ENCODE measurements around the gene XKRX.

XKRX gene

GRCh38 chrX:100926453-100926852 lies 2.3 kb downstream of the XKRX start:
- TF ChIP-seq EP300 (IDR thresholded peaks at IDR 0.05; ENCODE audit: borderline replicate concordance) (no peak), ZBTB7A (IDR thresholded peaks at IDR 0.05; ENCODE audit: low read depth) (no peak), RAD21 (IDR thresholded peaks at IDR 0.05; ENCODE audit: low read depth) (no peak), MAX (IDR thresholded peaks at IDR 0.05) (no peak), FOXM1 (IDR thresholded peaks at IDR 0.05; ENCODE audit: borderline replicate concordance, low read depth) (no peak), CEBPB (IDR thresholded peaks at IDR 0.05) (no peak), CREB1 (IDR thresholded peaks at IDR 0.05; ENCODE audit: low read depth) (no peak), TEAD4 (IDR thresholded peaks at IDR 0.05) (no peak), USF1 (IDR thresholded peaks at IDR 0.05) (no peak), REST (IDR thresholded peaks at IDR 0.05; ENCODE audit: low read depth) (no peak), NFIC (IDR thresholded peaks at IDR 0.05) (no peak), TCF12 (IDR thresholded peaks at IDR 0.05; ENCODE audit: low read depth) (no peak), EGR1 (IDR thresholded peaks at IDR 0.05) (no peak), YY1 (IDR thresholded peaks at IDR 0.05; ENCODE audit: low read depth) (no peak), TAF1 (IDR thresholded peaks at IDR 0.05; ENCODE audit: low read depth) (no peak)

GRCh38 chrX:100924375-100924774 lies 4.3 kb downstream of the XKRX start:
- TF ChIP-seq CREB1 (IDR thresholded peaks at IDR 0.05; ENCODE audit: low read depth) = no peak
- no peak for TF ChIP-seq EP300 (IDR thresholded peaks at IDR 0.05; ENCODE audit: borderline replicate concordance)
- TF ChIP-seq REST (IDR thresholded peaks at IDR 0.05; ENCODE audit: low read depth) = no peak
- no peak for TF ChIP-seq TAF1 (IDR thresholded peaks at IDR 0.05; ENCODE audit: low read depth)
- TF ChIP-seq YY1 (IDR thresholded peaks at IDR 0.05; ENCODE audit: low read depth) = no peak
- no peak for TF ChIP-seq USF1 (IDR thresholded peaks at IDR 0.05)
- no peak for TF ChIP-seq TCF12 (IDR thresholded peaks at IDR 0.05; ENCODE audit: low read depth)
- TF ChIP-seq RAD21 (IDR thresholded peaks at IDR 0.05; ENCODE audit: low read depth) = no peak
- no peak for TF ChIP-seq TEAD4 (IDR thresholded peaks at IDR 0.05)
- no peak for TF ChIP-seq MAX (IDR thresholded peaks at IDR 0.05)
- TF ChIP-seq CEBPB (IDR thresholded peaks at IDR 0.05) = no peak
- no peak for TF ChIP-seq ZBTB7A (IDR thresholded peaks at IDR 0.05; ENCODE audit: low read depth)

- TF ChIP-seq CEBPB (IDR thresholded peaks at IDR 0.05) = no peak
- TF ChIP-seq CREB1 (IDR thresholded peaks at IDR 0.05; ENCODE audit: low read depth) = no peak
- TF ChIP-seq TCF12 (IDR thresholded peaks at IDR 0.05; ENCODE audit: low read depth) = no peak
- no peak for TF ChIP-seq TAF1 (IDR thresholded peaks at IDR 0.05; ENCODE audit: low read depth)
- no peak for TF ChIP-seq USF1 (IDR thresholded peaks at IDR 0.05)
- TF ChIP-seq EP300 (IDR thresholded peaks at IDR 0.05; ENCODE audit: borderline replicate concordance) = no peak
- TF ChIP-seq ZBTB7A (IDR thresholded peaks at IDR 0.05; ENCODE audit: low read depth) = no peak
- no peak for TF ChIP-seq NFIC (IDR thresholded peaks at IDR 0.05)
- no peak for TF ChIP-seq TEAD4 (IDR thresholded peaks at IDR 0.05)
- TF ChIP-seq MAX (IDR thresholded peaks at IDR 0.05) = no peak
- no peak for TF ChIP-seq RAD21 (IDR thresholded peaks at IDR 0.05; ENCODE audit: low read depth)
- TF ChIP-seq FOXM1 (IDR thresholded peaks at IDR 0.05; ENCODE audit: borderline replicate concordance, low read depth) = no peak
- no peak for TF ChIP-seq YY1 (IDR thresholded peaks at IDR 0.05; ENCODE audit: low read depth)
- TF ChIP-seq EGR1 (IDR thresholded peaks at IDR 0.05) = no peak
- TF ChIP-seq REST (IDR thresholded peaks at IDR 0.05; ENCODE audit: low read depth) = no peak
Observed at GRCh38 chrX:100915562-100915961, 13.2 kb downstream of the XKRX start.

- TF ChIP-seq EGR1 (IDR thresholded peaks at IDR 0.05) (no peak), TAF1 (IDR thresholded peaks at IDR 0.05; ENCODE audit: low read depth) (no peak), NFIC (IDR thresholded peaks at IDR 0.05) (no peak), FOXM1 (IDR thresholded peaks at IDR 0.05; ENCODE audit: borderline replicate concordance, low read depth) (no peak), RAD21 (IDR thresholded peaks at IDR 0.05; ENCODE audit: low read depth) (no peak), TCF12 (IDR thresholded peaks at IDR 0.05; ENCODE audit: low read depth) (no peak), CREB1 (IDR thresholded peaks at IDR 0.05; ENCODE audit: low read depth) (no peak), REST (IDR thresholded peaks at IDR 0.05; ENCODE audit: low read depth) (no peak), TEAD4 (IDR thresholded peaks at IDR 0.05) (no peak), USF1 (IDR thresholded peaks at IDR 0.05) (no peak), MAX (IDR thresholded peaks at IDR 0.05) (no peak), ZBTB7A (IDR thresholded peaks at IDR 0.05; ENCODE audit: low read depth) (no peak), CEBPB (IDR thresholded peaks at IDR 0.05) (no peak), YY1 (IDR thresholded peaks at IDR 0.05; ENCODE audit: low read depth) (no peak), EP300 (IDR thresholded peaks at IDR 0.05; ENCODE audit: borderline replicate concordance) (no peak)
Observed at GRCh38 chrX:100913111-100913510, 15.6 kb downstream of the XKRX start.
